K562 (cell line): ENCODE results near the gene ATL3. TPM values are rescaled to one million over a fixed set of nuclear protein-coding genes. Genes with fewer than 3 reads are reported as not detected.

Source experiments
- ATF4 ChIP-seq: fragments of 450-650 bp; formaldehyde crosslinking; IDR thresholded peaks from 2 replicates; pipeline ENCODE4 v1.4.0; 2022; ENCODE audit warnings: mild to moderate bottlenecking, moderate library complexity
- BRD9 ChIP-seq: fragments of 450-650 bp; IDR thresholded peaks from 2 replicates; pipeline ENCODE4 v1.6.1; 2018; ENCODE audit warnings: low read depth; ENCODE audit not compliant: partially characterized antibody
- CHAMP1 ChIP-seq: fragments of 450-650 bp; IDR thresholded peaks from 2 replicates; pipeline ENCODE4 v1.6.1; 2016; ENCODE audit warnings: mild to moderate bottlenecking
- CREB3L1 ChIP-seq: fragments of 450-650 bp; IDR thresholded peaks from 2 replicates; pipeline ENCODE4 v1.6.1; 2014; ENCODE audit warnings: low read depth, mild to moderate bottlenecking, moderate library complexity, borderline replicate concordance
- DIDO1 ChIP-seq: fragments of 450-650 bp; IDR thresholded peaks from 2 replicates; pipeline ENCODE4 v1.6.1; 2016; ENCODE audit warnings: low read depth, missing biosample characterization, missing genetic modification characterization
- ELF1 ChIP-seq: fragments of 200-800 bp; sonication (Bioruptor generic); IDR thresholded peaks from 2 replicates; pipeline ENCODE4 v1.6.1; 2016; ENCODE audit warnings: missing genetic modification characterization, missing compliant biosample characterization
- GTF2F1 ChIP-seq: IDR thresholded peaks from 2 replicates; pipeline ENCODE4 v1.6.1; 2011; ENCODE audit warnings: low read depth, low read length, improper control_type of control experiment
- HMBOX1 ChIP-seq: sonication (generic); IDR thresholded peaks from 2 replicates; pipeline ENCODE4 v1.6.1; 2016
- IRF2 ChIP-seq: sonication (generic); formaldehyde crosslinking; IDR thresholded peaks from 2 replicates; pipeline ENCODE4 v1.8.1; 2022; ENCODE audit warnings: mild to moderate bottlenecking, missing genetic modification reagents
- NCOA4 ChIP-seq: fragments of 450-650 bp; IDR thresholded peaks from 2 replicates; pipeline ENCODE4 v1.6.1; 2018; ENCODE audit warnings: mild to moderate bottlenecking; ENCODE audit not compliant: partially characterized antibody
- POLR2A ChIP-seq: fragments of 450-650 bp; conservative IDR thresholded peaks from 2 replicates; pipeline ENCODE4 v1.6.1; 2016
- RBM34 ChIP-seq: fragments of 200-400 bp; formaldehyde crosslinking; IDR thresholded peaks from 2 replicates; pipeline ENCODE4 v1.6.1; 2018; ENCODE audit warnings: low read length, borderline replicate concordance; ENCODE audit not compliant: insufficient read depth
- UBTF ChIP-seq, 2 experiments: IDR thresholded peaks; 2 replicates each; pipeline ENCODE4 v1.6.1; 2012; ENCODE audit warnings: improper control_type of control experiment in 2 of 2, low read depth in 2 of 2, low read length in 2 of 2, borderline replicate concordance in 1 of 2
- YBX1 ChIP-seq: fragments of 450-650 bp; IDR thresholded peaks from 2 replicates; pipeline ENCODE4 v1.7.1; 2016; ENCODE audit warnings: mild to moderate bottlenecking
- ZFP36 ChIP-seq: fragments of 150-350 bp; IDR thresholded peaks from 2 replicates; pipeline ENCODE4 v1.6.1; 2018; ENCODE audit warnings: low read length, low read depth; ENCODE audit not compliant: partially characterized antibody
- ZNF124 ChIP-seq: sonication (generic); formaldehyde crosslinking; IDR thresholded peaks from 2 replicates; pipeline ENCODE4 v1.8.1; 2022; ENCODE audit warnings: missing genetic modification reagents
- ZNF583 ChIP-seq: fragments of 250-450 bp; sonication (Bioruptor Pico); IDR thresholded peaks from 2 replicates; pipeline ENCODE4 v1.4.0; 2020
- ZNF699 ChIP-seq: fragments of 250-450 bp; sonication (Bioruptor Pico); IDR thresholded peaks from 2 replicates; pipeline ENCODE4 v1.8.0; 2021; ENCODE audit warnings: mild to moderate bottlenecking, moderate library complexity; ENCODE audit not compliant: insufficient replicate concordance
- ZNF780A ChIP-seq: fragments of 250-450 bp; sonication (Bioruptor Pico); IDR thresholded peaks from 2 replicates; pipeline ENCODE4 v1.5.0; 2021; ENCODE audit warnings: mild to moderate bottlenecking
- polyA plus RNA-seq, 8 experiments: library from polyadenylated mRNA; depleted of rRNA in 4 of 8; stranded (reverse) in 5 of 8; unstranded in 3 of 8; fragments of >200 nt; fragmentation: Nextera tagmentation in 2 of 8; fragmentation: Illumina TruSeq in 1 of 8; extraction: Ambion mirVana in 2 of 8; extraction: Trizol in 1 of 8; gene quantifications; 2 replicates each; pipeline versions ENCODE4 v1.2.1 to v1.2.3, GENCODE V29; 2011 to 2014; ENCODE audit warnings: inconsistent platforms in 1 of 8, missing spikeins in 1 of 8
- total RNA-seq, 7 experiments: library from RNA; depleted of rRNA in 6 of 7; stranded (reverse); fragments of >200 nt in 6 of 7; fragmentation: Illumina TruSeq in 2 of 7; extraction: Trizol in 2 of 7; gene quantifications; 2 replicates each; pipeline versions ENCODE4 v1.2.1 to v1.2.3, GENCODE V29; 2011 to 2021; ENCODE audit warnings: low replicate concordance in 1 of 7
- TF ChIP-seq, protein P1 (sequence below): fragments of 250-450 bp; sonication (Bioruptor Pico); IDR thresholded peaks from 2 replicates; pipeline ENCODE4 v1.9.0; 2021; ENCODE audit warnings: mild to moderate bottlenecking

Gene ATL3
- total and polyA plus RNA-seq, 9 of the 15 experiments (the other 6 are each of a cell fraction or from before 2014, with no cell fraction given) = 18.2 to 39.8 (median 23.9) TPM

DNA sequence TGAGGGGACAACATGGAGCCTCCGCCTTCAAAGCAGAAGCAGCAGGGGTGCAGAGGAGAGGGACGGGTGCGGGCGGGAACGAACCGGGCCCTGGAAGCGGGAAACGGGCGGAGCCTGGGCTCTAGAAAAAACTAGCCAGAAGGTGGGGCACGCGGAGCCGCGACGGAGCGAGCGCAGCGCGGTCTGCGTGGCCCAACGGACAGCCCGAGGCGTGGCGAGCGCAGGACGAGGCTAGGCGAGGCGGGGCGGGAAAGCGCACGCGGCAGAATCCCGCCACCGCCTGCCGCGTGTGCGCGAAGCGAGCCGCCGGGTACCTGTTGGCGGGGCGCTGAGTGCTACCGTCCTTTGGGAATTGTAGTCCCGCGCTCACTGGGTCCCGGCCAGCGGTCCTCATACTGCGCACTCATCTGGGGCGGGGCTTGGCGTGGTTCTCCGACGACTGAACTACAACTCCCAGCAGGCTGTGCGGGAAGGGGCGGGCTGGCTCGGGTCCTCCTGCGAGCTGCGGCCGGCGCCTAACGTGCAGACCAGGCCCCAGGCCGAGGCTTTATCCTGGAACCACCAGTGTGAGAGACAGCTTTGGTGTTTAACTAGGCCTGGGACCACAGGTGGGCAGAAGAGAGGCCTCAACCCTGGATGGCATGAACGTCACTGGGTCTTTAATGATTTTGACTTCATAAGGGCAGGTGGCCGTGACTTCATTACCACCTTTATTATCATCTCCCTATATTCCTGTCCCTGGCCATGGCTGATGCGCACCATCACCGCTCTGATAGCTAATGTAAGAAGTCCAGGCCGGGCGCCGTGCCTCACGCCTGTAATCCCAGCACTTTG lies at the start of gene ATL3 (continued):
- TF ChIP-seq HMBOX1 = no peak
- no peak for TF ChIP-seq RBM34
- no peak for TF ChIP-seq ATF4
- TF ChIP-seq POLR2A = peak; percentile 66; the same call in 1 of the 2 replicates
- TF ChIP-seq CREB3L1 = peak; percentile 99
- TF ChIP-seq ZNF780A (CRISPR knock-in tag) = no peak
- no peak for TF ChIP-seq YBX1
- no peak for TF ChIP-seq ZNF699 (CRISPR knock-in tag)
- TF ChIP-seq CHAMP1 = no peak
- TF ChIP-seq ELF1 (tag) = no peak
- TF ChIP-seq UBTF (IDR thresholded peaks at IDR 0.05; ENCODE audit: borderline replicate concordance in 1 of 2, low read depth in 2 of 2, low read length in 2 of 2) = peak; percentile 70 to 90; a peak in 3 of 4 replicates
- TF ChIP-seq ZNF583 (CRISPR knock-in tag) = peak; percentile 89
- TF ChIP-seq DIDO1 (tag) = peak; percentile 29; the same call in 1 of the 2 replicates
- TF ChIP-seq NCOA4 = no peak
- TF ChIP-seq ZFP36 = peak; percentile 18
- TF ChIP-seq, protein P1, sequence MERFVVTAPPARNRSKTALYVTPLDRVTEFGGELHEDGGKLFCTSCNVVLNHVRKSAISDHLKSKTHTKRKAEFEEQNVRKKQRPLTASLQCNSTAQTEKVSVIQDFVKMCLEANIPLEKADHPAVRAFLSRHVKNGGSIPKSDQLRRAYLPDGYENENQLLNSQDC (CRISPR knock-in tag) = 0 out of 2 replicates have a peak, but pooled peaks have one; percentile 67
- peak; percentile 99 for TF ChIP-seq IRF2
- TF ChIP-seq BRD9 = no peak
- TF ChIP-seq GTF2F1 = peak; percentile 93
- TF ChIP-seq ZNF124 (CRISPR knock-in tag) = peak; percentile 100
